ENCODE data around the gene RNF157.

RNF157 gene

GRCh38 chr17:76240461-76241203 is at the start of gene RNF157:
TSS of gene RNF157 (minus strand) at chr17:76240493. CDS start at chr17:76240240, 253 bp downstream.
- no peak for DNase-seq (ENCODE audit: low read depth in 2 of 2)

- no peak for DNase-seq (ENCODE audit: low read depth in 2 of 2)
Observed at GRCh38 chr17:76281573-76282371, 41.5 kb upstream of the RNF157 start.

- DNase-seq (ENCODE audit: low read depth in 2 of 2) = no peak
Observed at GRCh38 chr17:76280650-76281049, 40.4 kb upstream of the RNF157 start.

- no peak for DNase-seq (ENCODE audit: low read depth in 2 of 2)
Observed at GRCh38 chr17:76279742-76280287, 39.5 kb upstream of the RNF157 start.

- peak; percentile 85 to 86 for DNase-seq (ENCODE audit: low read depth in 2 of 2)
Observed at GRCh38 chr17:76278952-76279741, 38.9 kb upstream of the RNF157 start.

- no peak for DNase-seq (ENCODE audit: low read depth in 2 of 2)
Observed at GRCh38 chr17:76278268-76278908, 38.1 kb upstream of the RNF157 start.

- DNase-seq (ENCODE audit: low read depth in 2 of 2) = no peak
Observed at GRCh38 chr17:76277300-76278267, 37.3 kb upstream of the RNF157 start.

- no peak for DNase-seq (ENCODE audit: low read depth in 2 of 2)
Observed at GRCh38 chr17:76276461-76277299, 36.4 kb upstream of the RNF157 start.

GRCh38 chr17:76276069-76276431 is 35.8 kb upstream of the RNF157 start:
- no peak for DNase-seq (ENCODE audit: low read depth in 2 of 2)

- DNase-seq (ENCODE audit: low read depth in 2 of 2) = no peak
Observed at GRCh38 chr17:76275382-76276068, 35.2 kb upstream of the RNF157 start.

GRCh38 chr17:76274112-76274956 is 34.0 kb upstream of the RNF157 start:
- DNase-seq (ENCODE audit: low read depth in 2 of 2) = no peak

- no peak for DNase-seq (ENCODE audit: low read depth in 2 of 2)
Observed at GRCh38 chr17:76273445-76274111, 33.3 kb upstream of the RNF157 start.

GRCh38 chr17:76272541-76273444 is 32.5 kb upstream of the RNF157 start:
- peak; percentile 49 to 68 for DNase-seq (ENCODE audit: low read depth in 2 of 2)

- DNase-seq (ENCODE audit: low read depth in 2 of 2) = peak; percentile 81 to 82
Observed at GRCh38 chr17:76271669-76272540, 31.6 kb upstream of the RNF157 start.

Measured in activated CD4-positive, alpha-beta T cell treated with anti-CD3 and anti-CD28 coated beads for 24 hours (primary cell).